ENCODE measurements around the gene DNAJB6.
"Not testable (repeated sequence)": the region's sequence is repeated elsewhere in the genome, so short reads cannot be mapped to it uniquely, and the experiment has no call there.

Gene DNAJB6

GRCh38 chr7:157323401-157323800 is 13.4 kb upstream of the DNAJB6 start:
- no peak for DNase-seq (ENCODE audit: low spot score)

GRCh38 chr7:157329447-157329846 is 7.4 kb upstream of the DNAJB6 start:
- DNase-seq (ENCODE audit: low spot score) = no peak

GRCh38 chr7:157330567-157330966 is 6.2 kb upstream of the DNAJB6 start:
- not testable (repeated sequence) for DNase-seq (ENCODE audit: low spot score)

- DNase-seq (ENCODE audit: low spot score) = not testable (repeated sequence)
Measured at GRCh38 chr7:157331049-157331448, 5.8 kb upstream of the DNAJB6 start.

GRCh38 chr7:157335236-157335635 is 1.6 kb upstream of the DNAJB6 start:
- DNase-seq (ENCODE audit: low spot score) = no peak

DNA sequence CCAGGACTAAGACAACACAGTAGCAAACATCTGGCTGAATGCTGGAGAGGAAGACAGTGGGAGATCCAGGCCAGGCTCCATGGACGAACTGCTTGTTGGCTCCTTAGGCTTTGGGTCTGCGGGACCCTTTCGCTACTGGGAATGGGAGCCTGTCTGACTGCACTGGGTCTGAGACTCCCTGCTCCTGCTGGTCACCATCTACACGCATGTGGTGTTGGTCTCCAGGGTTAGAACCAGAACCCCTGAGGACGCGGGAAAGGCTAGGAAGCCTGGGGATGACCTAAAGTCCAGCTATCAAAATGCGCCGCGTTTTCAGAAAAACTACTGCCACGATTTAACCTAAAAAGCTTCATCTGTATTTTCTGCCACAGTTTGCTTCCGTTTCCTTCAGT is 817 bp upstream of the DNAJB6 start:
- no peak for DNase-seq (ENCODE audit: low spot score)

- DNase-seq (ENCODE audit: low spot score) = peak; percentile 73
Measured at GRCh38 chr7:157337316-157338149, 729 bp downstream of the DNAJB6 start.

DNA sequence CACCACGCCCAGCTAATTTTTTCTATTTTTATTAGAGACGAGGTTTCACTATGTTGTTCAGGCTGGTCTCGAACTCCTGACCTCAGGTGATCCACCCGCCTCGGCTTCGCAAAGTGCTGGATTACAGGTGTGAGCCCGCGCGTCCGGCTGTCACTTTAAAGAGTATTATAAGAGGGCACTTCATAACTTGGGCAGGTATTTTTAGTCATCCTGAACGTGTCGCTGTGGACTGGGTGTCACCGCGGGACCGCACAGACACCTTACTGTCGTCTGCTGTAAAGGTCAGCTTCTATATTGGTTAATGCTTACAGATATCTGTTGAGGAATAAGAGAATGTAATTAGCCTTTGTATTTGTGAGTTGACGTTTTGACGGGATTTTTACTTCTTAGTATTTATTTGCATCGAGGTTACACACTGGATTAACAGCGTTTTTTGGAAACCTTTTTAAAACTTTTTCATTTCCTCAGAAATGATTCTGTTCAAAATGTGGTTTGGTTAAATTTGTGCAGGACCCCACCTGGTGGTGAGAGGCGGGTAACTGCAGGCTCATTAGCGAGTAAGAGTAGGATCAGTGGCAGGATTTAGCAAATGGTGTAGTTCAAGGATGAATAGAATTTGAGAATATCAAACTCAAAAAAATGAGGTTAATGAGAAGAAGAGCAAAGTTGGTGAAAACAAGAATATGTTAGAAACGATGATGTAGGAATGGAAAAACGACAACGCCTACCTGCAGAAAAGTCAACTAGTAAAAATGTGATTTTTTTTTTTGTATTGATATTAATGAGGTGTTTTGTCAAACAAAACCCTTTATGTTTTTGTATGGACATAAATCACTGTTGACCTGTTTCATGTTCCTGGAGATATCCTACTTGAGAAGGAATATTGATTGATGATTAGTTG is 3.2 kb downstream of the DNAJB6 start:
- DNase-seq (ENCODE audit: low spot score) = peak; percentile 81

DNA sequence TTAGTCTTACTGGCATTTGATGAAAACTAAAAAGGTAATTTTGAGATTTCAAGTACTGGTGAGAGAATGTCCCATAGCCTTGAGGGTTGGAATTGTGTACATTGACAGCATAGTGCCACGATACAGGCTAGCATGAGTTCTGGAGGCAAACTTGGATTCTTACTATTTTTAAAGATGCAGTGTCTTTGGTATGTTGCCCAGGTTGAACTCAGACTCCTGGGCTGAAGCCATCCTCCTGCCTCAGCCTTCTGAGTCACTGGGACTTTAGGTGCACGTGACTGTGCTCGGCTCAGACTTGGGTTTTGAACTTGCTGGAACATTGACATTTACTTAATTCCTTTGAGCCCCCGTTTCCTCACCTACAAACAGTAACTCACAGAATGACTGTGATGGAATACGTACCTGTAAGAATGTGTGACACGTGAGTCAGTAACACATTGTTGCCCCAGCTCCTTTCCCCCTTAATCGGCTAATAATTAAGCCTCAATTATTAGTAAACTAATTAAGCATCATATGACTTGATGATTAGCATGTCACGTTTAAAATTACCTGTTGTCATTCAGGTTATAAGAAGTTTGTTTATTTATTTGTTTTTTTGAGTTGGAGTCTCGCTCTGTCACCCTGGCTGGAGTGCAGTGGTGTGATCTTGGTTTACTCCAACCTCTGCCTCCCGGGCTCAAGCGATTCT is 10.6 kb downstream of the DNAJB6 start:
- no peak for DNase-seq (ENCODE audit: low spot score)

- no peak for DNase-seq (ENCODE audit: low spot score)
Measured at GRCh38 chr7:157348548-157348947, 11.7 kb downstream of the DNAJB6 start.

DNA sequence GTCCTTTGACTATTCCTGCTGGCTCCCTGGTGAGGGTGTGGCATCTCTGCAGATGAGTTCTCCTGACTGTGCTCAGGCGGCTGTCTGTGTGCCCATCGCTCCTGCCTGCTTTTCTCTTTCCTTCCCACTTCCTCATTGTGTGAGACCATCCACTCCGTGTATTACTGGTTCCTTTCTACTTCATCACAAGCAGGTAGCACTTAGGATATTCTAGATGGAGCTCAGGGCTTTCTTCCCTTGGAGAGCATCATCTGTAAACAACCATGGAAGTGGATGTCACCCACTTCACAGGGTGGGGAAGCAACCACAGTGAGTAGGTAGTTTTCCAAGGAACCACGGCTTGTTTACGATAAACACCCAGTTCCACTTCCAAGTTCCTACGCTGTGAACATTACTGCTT is 15.7 kb downstream of the DNAJB6 start:
- DNase-seq (ENCODE audit: low spot score) = peak; percentile 47

- DNase-seq (ENCODE audit: low spot score) = no peak
Measured at GRCh38 chr7:157355784-157356511, 19.1 kb downstream of the DNAJB6 start.

GRCh38 chr7:157357129-157358040 is 20.6 kb downstream of the DNAJB6 start:
- no peak for DNase-seq (ENCODE audit: low spot score)

DNA sequence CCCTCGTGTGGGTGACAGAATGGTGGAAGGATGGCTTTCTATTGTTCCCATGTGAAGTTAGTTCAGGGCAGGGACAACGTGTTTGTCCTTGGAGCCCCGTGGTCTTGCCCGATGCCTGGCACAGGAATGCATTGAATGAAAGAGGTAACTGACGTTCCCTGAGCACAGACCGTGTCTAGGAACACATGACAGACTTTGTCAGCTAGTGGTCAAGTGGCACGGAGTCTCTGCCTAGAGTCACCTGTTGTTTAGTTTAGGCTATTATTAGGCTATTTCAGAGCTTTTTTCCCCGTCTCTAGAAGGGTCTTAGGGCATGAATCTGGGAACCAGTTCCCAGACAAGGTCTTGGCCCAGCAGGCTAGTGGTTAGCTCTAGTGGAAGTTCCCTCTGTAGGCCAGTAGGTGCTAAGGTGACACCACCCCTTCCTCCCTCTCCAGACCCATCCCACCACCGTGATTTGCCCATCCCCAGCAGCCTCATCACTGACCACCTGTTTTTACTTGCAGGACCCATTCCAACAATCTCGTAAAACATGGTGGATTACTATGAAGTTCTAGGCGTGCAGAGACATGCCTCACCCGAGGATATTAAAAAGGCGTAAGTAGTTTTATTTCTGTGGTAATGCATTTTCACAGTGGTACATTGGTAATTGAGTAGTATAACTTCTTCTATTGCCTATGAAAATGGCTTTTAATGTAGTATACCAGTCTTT is 21.4 kb downstream of the DNAJB6 start:
- DNase-seq (ENCODE audit: low spot score) = no peak

GRCh38 chr7:157358753-157359096 is 21.9 kb downstream of the DNAJB6 start:
- no peak for DNase-seq (ENCODE audit: low spot score)

DNA sequence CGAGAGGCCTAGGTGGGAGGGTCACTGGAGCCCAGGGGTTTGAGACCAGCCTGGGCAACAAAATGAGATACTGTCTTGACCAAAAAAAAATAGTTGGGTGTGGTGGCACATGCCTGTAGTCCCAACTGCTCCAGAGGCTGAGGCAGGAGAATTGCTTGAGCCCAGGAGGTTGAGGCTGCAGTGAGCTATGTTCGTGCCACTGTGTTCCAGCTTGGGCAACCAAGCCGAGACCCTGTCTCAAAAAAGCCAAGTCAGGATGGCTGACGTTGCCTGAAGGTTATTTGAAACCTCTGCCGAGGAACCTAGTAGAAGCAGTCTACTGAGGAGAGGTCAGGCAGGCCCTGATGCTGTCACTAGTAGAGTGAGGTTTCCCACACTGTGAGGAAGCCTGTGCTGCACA is 22.8 kb downstream of the DNAJB6 start:
- DNase-seq (ENCODE audit: low spot score) = no peak

GRCh38 chr7:157360483-157361025 is 23.8 kb downstream of the DNAJB6 start:
- no peak for DNase-seq (ENCODE audit: low spot score)

GRCh38 chr7:157361537-157361936 is 24.7 kb downstream of the DNAJB6 start:
- no peak for DNase-seq (ENCODE audit: low spot score)

GRCh38 chr7:157362729-157363128 is 25.9 kb downstream of the DNAJB6 start:
- DNase-seq (ENCODE audit: low spot score) = no peak

DNA sequence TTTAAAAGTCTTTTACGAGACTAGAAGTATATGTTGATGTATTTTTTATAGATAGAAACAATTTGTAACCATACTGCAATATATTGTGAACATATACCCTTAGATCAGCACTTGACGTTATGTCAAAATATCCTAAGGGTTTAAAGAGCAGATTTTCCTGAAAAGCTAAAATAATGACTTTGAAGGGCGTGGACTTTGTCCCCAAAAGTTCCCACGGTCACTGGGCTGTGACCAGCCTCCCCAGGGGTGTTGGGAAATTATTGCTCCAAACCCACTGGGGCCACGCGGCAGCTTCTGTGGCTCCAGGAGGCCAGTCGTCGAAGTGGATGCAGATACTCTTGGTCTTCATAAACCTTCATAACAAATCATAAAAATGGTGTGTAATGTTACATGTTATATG is 29.9 kb downstream of the DNAJB6 start:
- DNase-seq (ENCODE audit: low spot score) = no peak
